Measurements from ENCODE around the gene NOL9. TPM values are rescaled to one million over a fixed set of nuclear protein-coding genes. Genes with fewer than 3 reads are reported as not detected.

The NOL9 gene
- total and polyA plus RNA-seq, 2 of the 13 experiments (the other 11 are each of a cell fraction or from before 2014, with no cell fraction given) = 18.0 to 24.7 TPM

GRCh38 chr1:6475381-6476133 lies 78.8 kb downstream of the NOL9 start (continued):
- TF ChIP-seq TBX2 (CRISPR knock-in tag; IDR thresholded peaks at IDR 0.05; ENCODE audit: borderline replicate concordance) (no peak), FOXK2 (IDR thresholded peaks at IDR 0.05) (no peak), ZNF639 (CRISPR knock-in tag; conservative IDR thresholded peaks at IDR 0.05) (no peak), ZNF256 (CRISPR knock-in tag; conservative IDR thresholded peaks at IDR 0.05) (no peak), AGO2 (optimal IDR thresholded peaks at IDR 0.05; ENCODE audit: low read depth, low read length) (peak; percentile 28), FOXA1 (IDR thresholded peaks at IDR 0.05) (no peak), FOXA1 (CRISPR knock-in tag; IDR thresholded peaks at IDR 0.05) (no peak), DNMT1 (CRISPR knock-in tag; IDR thresholded peaks at IDR 0.05) (no peak), XRCC5 (optimal IDR thresholded peaks at IDR 0.05; ENCODE audit: low read length) (peak; percentile 78), SRSF9 (IDR thresholded peaks at IDR 0.05; ENCODE audit: borderline replicate concordance, insufficient read depth, low read depth, low read length, poor library complexity, severe bottlenecking) (no peak), RBAK (CRISPR knock-in tag; IDR thresholded peaks at IDR 0.05) (no peak), ZNF501 (CRISPR knock-in tag; IDR thresholded peaks at IDR 0.05) (no peak), ATF7-NPFF (CRISPR knock-in tag; IDR thresholded peaks at IDR 0.05; ENCODE audit: low read depth) (no peak), MTF1 (CRISPR knock-in tag; IDR thresholded peaks at IDR 0.05) (no peak), ZSCAN30 (CRISPR knock-in tag; IDR thresholded peaks at IDR 0.05) (no peak), HOXA3 (CRISPR knock-in tag; IDR thresholded peaks at IDR 0.05) (0 out of 2 replicates have a peak, but pooled peaks have one; percentile 6), MXI1 (IDR thresholded peaks at IDR 0.05; ENCODE audit: borderline replicate concordance, low read depth, low read length) (0 out of 3 replicates have a peak, but pooled peaks have one; percentile 15), RXRB (CRISPR knock-in tag; IDR thresholded peaks at IDR 0.05; ENCODE audit: borderline replicate concordance) (no peak), ZBTB42 (CRISPR knock-in tag; IDR thresholded peaks at IDR 0.05) (no peak), IRF2 (CRISPR knock-in tag; IDR thresholded peaks at IDR 0.05) (no peak), SALL1 (CRISPR knock-in tag; IDR thresholded peaks at IDR 0.05) (peak; percentile 48; the same call in 1 of the 2 replicates), NCOA5 (CRISPR knock-in tag; IDR thresholded peaks at IDR 0.05) (no peak), FOXO1 (CRISPR knock-in tag; IDR thresholded peaks at IDR 0.05) (no peak), KDM2A (CRISPR knock-in tag; IDR thresholded peaks at IDR 0.05; ENCODE audit: borderline replicate concordance, low read depth) (peak; percentile 54; the same call in 1 of the 2 replicates)
- TF ChIP-seq, protein P1, sequence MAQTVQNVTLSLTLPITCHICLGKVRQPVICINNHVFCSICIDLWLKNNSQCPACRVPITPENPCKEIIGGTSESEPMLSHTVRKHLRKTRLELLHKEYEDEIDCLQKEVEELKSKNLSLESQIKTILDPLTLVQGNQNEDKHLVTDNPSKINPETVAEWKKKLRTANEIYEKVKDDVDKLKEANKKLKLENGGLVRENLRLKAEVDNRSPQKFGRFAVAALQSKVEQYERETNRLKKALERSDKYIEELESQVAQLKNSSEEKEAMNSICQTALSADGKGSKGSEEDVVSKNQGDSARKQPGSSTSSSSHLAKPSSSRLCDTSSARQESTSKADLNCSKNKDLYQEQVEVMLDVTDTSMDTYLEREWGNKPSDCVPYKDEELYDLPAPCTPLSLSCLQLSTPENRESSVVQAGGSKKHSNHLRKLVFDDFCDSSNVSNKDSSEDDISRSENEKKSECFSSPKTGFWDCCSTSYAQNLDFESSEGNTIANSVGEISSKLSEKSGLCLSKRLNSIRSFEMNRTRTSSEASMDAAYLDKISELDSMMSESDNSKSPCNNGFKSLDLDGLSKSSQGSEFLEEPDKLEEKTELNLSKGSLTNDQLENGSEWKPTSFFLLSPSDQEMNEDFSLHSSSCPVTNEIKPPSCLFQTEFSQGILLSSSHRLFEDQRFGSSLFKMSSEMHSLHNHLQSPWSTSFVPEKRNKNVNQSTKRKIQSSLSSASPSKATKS (CRISPR knock-in tag; IDR thresholded peaks at IDR 0.05) = no peak
- TF ChIP-seq, protein P2, sequence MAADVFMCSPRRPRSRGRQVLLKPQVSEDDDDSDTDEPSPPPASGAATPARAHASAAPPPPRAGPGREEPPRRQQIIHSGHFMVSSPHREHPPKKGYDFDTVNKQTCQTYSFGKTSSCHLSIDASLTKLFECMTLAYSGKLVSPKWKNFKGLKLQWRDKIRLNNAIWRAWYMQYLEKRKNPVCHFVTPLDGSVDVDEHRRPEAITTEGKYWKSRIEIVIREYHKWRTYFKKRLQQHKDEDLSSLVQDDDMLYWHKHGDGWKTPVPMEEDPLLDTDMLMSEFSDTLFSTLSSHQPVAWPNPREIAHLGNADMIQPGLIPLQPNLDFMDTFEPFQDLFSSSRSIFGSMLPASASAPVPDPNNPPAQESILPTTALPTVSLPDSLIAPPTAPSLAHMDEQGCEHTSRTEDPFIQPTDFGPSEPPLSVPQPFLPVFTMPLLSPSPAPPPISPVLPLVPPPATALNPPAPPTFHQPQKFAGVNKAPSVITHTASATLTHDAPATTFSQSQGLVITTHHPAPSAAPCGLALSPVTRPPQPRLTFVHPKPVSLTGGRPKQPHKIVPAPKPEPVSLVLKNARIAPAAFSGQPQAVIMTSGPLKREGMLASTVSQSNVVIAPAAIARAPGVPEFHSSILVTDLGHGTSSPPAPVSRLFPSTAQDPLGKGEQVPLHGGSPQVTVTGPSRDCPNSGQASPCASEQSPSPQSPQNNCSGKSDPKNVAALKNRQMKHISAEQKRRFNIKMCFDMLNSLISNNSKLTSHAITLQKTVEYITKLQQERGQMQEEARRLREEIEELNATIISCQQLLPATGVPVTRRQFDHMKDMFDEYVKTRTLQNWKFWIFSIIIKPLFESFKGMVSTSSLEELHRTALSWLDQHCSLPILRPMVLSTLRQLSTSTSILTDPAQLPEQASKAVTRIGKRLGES (CRISPR knock-in tag; IDR thresholded peaks at IDR 0.05; ENCODE audit: borderline replicate concordance) = no peak
